ENCODE data around the gene A4GALT. TPM values are rescaled to one million over a fixed set of nuclear protein-coding genes. Genes with fewer than 3 reads are reported as not detected.

Gene A4GALT
- total and polyA plus RNA-seq, 2 experiments from 2014 or later, result 2.2 to 4.4 TPM

GRCh38 chr22:42648368-42649245 is 72.1 kb downstream of the A4GALT start:
- Histone ChIP-seq H3K27ac (peak overlapping the region; percentile 100), H3K27me3 (no peaks in the 10 kb centered on the region), H3K36me3 (replicated peaks; ENCODE audit: insufficient read depth, low read depth) (no peaks in the 10 kb centered on the region), H3K9me3 (ENCODE audit: low read depth) (no peaks in the 10 kb centered on the region), H3K4me2 (peak overlapping the region; percentile 92), H3K4me3 (peak overlapping the region; percentile 99), H4K20me1 (ENCODE audit: insufficient read depth, poor library complexity, severe bottlenecking) (peaks cover 28% of the 10 kb centered on the region), H3K9me2 (replicated peaks; ENCODE audit: insufficient read depth) (no peaks in the 10 kb centered on the region), H2AFZ (peak overlapping the region; percentile 84), H3K4me1 (ENCODE audit: insufficient read depth) (peaks cover 51% of the 10 kb centered on the region), H3K79me2 (peaks cover 61% of the 10 kb centered on the region)
- TF ChIP-seq CTCF (IDR thresholded peaks at IDR 0.05; ENCODE audit: poor library complexity) (no peak), EZH2phosphoT487 (IDR thresholded peaks at IDR 0.05; ENCODE audit: low read depth, severe bottlenecking, unreplicated experiment) (no peak), EZH2 (IDR thresholded peaks at IDR 0.05; ENCODE audit: borderline replicate concordance) (no peak)
- WGBS (ENCODE audit: low lambda C conversion rate, missing lambda C conversion rate), result 12% methylated on average over 28 of the region's 49 CpGs
- DNase-seq (ENCODE audit: low spot score), result peak; percentile 79

GRCh38 chr22:42648017-42648367 is 72.7 kb downstream of the A4GALT start:
- no peaks in the 10 kb centered on the region for H3K27me3 ChIP-seq
- peaks cover 29% of the 10 kb centered on the region for H4K20me1 ChIP-seq (ENCODE audit: insufficient read depth, poor library complexity, severe bottlenecking)
- no peaks in the 10 kb centered on the region for H3K36me3 ChIP-seq (replicated peaks; ENCODE audit: insufficient read depth, low read depth)
- no peak overlapping the region for H3K4me3 ChIP-seq
- H3K79me2 ChIP-seq, result peaks cover 67% of the 10 kb centered on the region
- H3K4me2 ChIP-seq, result peak overlapping the region; percentile 92
- H3K9me3 ChIP-seq (ENCODE audit: low read depth), result no peaks in the 10 kb centered on the region
- TF ChIP-seq EZH2phosphoT487 (IDR thresholded peaks at IDR 0.05; ENCODE audit: low read depth, severe bottlenecking, unreplicated experiment) (no peak), CTCF (IDR thresholded peaks at IDR 0.05; ENCODE audit: poor library complexity) (no peak), EZH2 (IDR thresholded peaks at IDR 0.05; ENCODE audit: borderline replicate concordance) (no peak)
- no peak for DNase-seq (ENCODE audit: low spot score)
- no peaks in the 10 kb centered on the region for H3K9me2 ChIP-seq (replicated peaks; ENCODE audit: insufficient read depth)
- no peak overlapping the region for H2AFZ ChIP-seq
- peaks cover 57% of the 10 kb centered on the region for H3K4me1 ChIP-seq (ENCODE audit: insufficient read depth)
- peak overlapping the region; percentile 100 for H3K27ac ChIP-seq
- WGBS (ENCODE audit: low lambda C conversion rate, missing lambda C conversion rate), result 91% methylated on average over 4 of the region's 4 CpGs

- peak overlapping the region; percentile 92 for H3K4me2 ChIP-seq
- H3K79me2 ChIP-seq, result peaks cover 77% of the 10 kb centered on the region
- TF ChIP-seq EZH2 (IDR thresholded peaks at IDR 0.05; ENCODE audit: borderline replicate concordance), result no peak
- TF ChIP-seq CTCF (IDR thresholded peaks at IDR 0.05; ENCODE audit: poor library complexity), result no peak
- no peak for TF ChIP-seq EZH2phosphoT487 (IDR thresholded peaks at IDR 0.05; ENCODE audit: low read depth, severe bottlenecking, unreplicated experiment)
- H4K20me1 ChIP-seq (ENCODE audit: insufficient read depth, poor library complexity, severe bottlenecking), result peaks cover 29% of the 10 kb centered on the region
- H3K4me1 ChIP-seq (ENCODE audit: insufficient read depth), result peaks cover 68% of the 10 kb centered on the region
- no peak overlapping the region for H3K4me3 ChIP-seq
- no peak overlapping the region for H2AFZ ChIP-seq
- DNase-seq (ENCODE audit: low spot score), result peak; percentile 69
- 69% methylated on average over 16 of the region's 16 CpGs for WGBS (ENCODE audit: low lambda C conversion rate, missing lambda C conversion rate)
- no peaks in the 10 kb centered on the region for H3K27me3 ChIP-seq
- H3K9me2 ChIP-seq (replicated peaks; ENCODE audit: insufficient read depth), result no peaks in the 10 kb centered on the region
- H3K27ac ChIP-seq, result peak overlapping the region; percentile 100
- no peaks in the 10 kb centered on the region for H3K36me3 ChIP-seq (replicated peaks; ENCODE audit: insufficient read depth, low read depth)
- H3K9me3 ChIP-seq (ENCODE audit: low read depth), result no peaks in the 10 kb centered on the region
Measured at GRCh38 chr22:42646569-42647525, 73.8 kb downstream of the A4GALT start.

All from hepatocyte (in vitro differentiated cells).